Type B pancreatic cell (in vitro differentiated cells): ENCODE results near the gene HMCN2. TPM values are rescaled to one million over a fixed set of nuclear protein-coding genes. Genes with fewer than 3 reads are reported as not detected.

Experiments
- DNase-seq: peaks from one replicate; pipeline ENCODE4 v3.0.0; 2021; ENCODE audit warnings: mixed read lengths; ENCODE audit not compliant: unreplicated experiment; ENCODE audit errors: extremely low spot score
- H3K27ac Mint-ChIP-seq: 2 replicates; pipeline ENCODE4 v1.8.0; 2021; ENCODE audit warnings: mild to moderate bottlenecking, mixed read lengths
- H3K27me3 Mint-ChIP-seq: 2 replicates; pipeline ENCODE4 v1.8.0; 2021; ENCODE audit warnings: mixed read lengths
- H3K36me3 Mint-ChIP-seq: 2 replicates; pipeline ENCODE4 v1.8.0; 2021; ENCODE audit warnings: mixed read lengths
- H3K4me1 Mint-ChIP-seq: one replicate; pipeline ENCODE4 v1.8.0; 2021; ENCODE audit warnings: mixed read lengths; ENCODE audit not compliant: unreplicated experiment
- H3K4me3 Mint-ChIP-seq: 2 replicates; pipeline ENCODE4 v1.8.0; 2021; ENCODE audit warnings: mild to moderate bottlenecking, mixed read lengths
- H3K9me3 Mint-ChIP-seq: 2 replicates; pipeline ENCODE4 v1.8.0; 2021; ENCODE audit warnings: mixed read lengths
- CTCF ChIP-seq: fragments of 200-600 bp; sonication (generic); conservative IDR thresholded peaks from 2 replicates; pipeline ENCODE4 v1.5.0; 2021; ENCODE audit warnings: antibody characterized with exemption, mild to moderate bottlenecking
- total RNA-seq: library from RNA; stranded (reverse); gene quantifications from 2 replicates; pipeline ENCODE4 v1.2.1, GENCODE V29; 2021; ENCODE audit warnings: low replicate concordance

The HMCN2 gene
- total RNA-seq, 1 donor from 2014 or later = 0.12 TPM

DNA sequence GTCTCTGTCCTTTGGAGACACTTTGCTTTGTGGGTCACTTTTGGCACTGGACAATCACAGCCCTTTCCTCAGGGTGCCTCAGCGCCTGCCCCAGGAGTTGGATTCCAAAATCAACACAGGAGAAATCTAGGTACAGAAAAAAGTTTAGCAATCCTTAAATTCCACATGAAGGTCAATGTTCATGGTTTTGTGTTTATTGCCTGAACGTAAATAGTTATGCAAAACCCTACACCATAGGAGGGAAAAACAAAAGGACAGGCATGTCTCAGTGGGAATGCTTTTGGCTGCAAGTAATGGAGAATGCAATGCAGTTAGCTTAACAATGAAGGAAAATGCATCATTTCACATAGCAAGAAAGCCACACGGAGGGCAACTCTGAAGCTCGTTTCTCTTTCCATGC lies 6.5 kb upstream of the HMCN2 start:
- H3K4me1 Mint-ChIP-seq = no peaks in the 10 kb centered on the region
- no peak for DNase-seq
- no peak overlapping the region for H3K27ac Mint-ChIP-seq
- peaks cover 3% of the 10 kb centered on the region for H3K36me3 Mint-ChIP-seq
- no peak overlapping the region for H3K4me3 Mint-ChIP-seq
- H3K9me3 Mint-ChIP-seq = no peaks in the 10 kb centered on the region
- no peak for TF ChIP-seq CTCF
- peaks cover 50% of the 10 kb centered on the region for H3K27me3 Mint-ChIP-seq

DNA sequence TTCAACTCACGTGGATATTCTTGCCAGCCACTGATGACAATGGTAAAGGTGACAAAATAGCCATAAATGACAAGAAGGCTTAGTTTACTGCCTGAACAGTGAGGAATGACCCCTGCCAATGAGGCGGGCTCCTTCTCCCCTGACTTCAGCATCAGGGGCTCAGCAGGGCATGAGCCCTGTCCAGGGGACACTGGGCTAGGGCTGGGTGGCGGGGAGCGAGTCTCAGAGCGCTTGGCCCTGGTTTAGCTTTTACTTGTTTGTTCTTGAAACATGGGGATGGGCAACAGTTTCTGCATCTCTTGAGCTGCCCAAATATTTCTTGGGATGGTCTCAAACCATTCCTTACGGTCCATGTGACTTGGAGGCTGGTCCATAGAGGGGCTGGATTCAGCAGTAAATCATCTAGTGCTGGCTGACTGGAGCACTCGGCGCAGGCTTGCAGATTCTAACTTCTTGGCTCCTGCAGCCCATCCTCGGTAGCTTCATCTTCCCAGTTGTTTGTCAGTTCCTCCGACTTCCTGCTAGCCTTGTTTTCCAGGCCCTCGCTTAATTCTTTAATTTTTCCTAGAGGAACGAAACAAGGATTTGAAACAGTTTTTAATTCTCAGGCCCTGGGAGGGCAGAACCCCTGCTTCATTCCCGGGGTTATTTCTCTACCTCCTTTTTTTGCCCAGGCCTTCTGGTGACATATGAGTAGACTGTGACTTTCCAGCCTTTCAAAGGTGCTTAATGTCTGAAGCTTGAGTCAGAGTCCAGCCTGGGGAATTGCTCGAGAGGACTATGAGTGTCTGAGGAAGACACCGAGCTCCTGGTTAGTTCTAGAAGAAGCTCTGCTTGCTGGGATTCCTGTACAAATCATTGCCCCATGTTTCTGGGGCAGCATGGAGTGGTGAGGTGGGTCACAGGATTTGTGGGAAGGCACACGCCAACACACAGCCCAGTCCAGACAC lies 4.5 kb upstream of the HMCN2 start:
- H3K4me3 Mint-ChIP-seq = no peak overlapping the region
- no peaks in the 10 kb centered on the region for H3K9me3 Mint-ChIP-seq
- H3K36me3 Mint-ChIP-seq = peaks cover 3% of the 10 kb centered on the region
- H3K27ac Mint-ChIP-seq = no peak overlapping the region
- DNase-seq = no peak
- H3K27me3 Mint-ChIP-seq = peaks cover 65% of the 10 kb centered on the region
- TF ChIP-seq CTCF = no peak
- peaks cover under 1% of the 10 kb centered on the region for H3K4me1 Mint-ChIP-seq

- no peak for DNase-seq
- peaks cover 4% of the 10 kb centered on the region for H3K4me1 Mint-ChIP-seq
- peaks cover 3% of the 10 kb centered on the region for H3K36me3 Mint-ChIP-seq
- H3K4me3 Mint-ChIP-seq = no peak overlapping the region
- TF ChIP-seq CTCF = no peak
- H3K9me3 Mint-ChIP-seq = no peaks in the 10 kb centered on the region
- peaks cover 76% of the 10 kb centered on the region for H3K27me3 Mint-ChIP-seq
- H3K27ac Mint-ChIP-seq = no peak overlapping the region
Measured at GRCh38 chr9:130262061-130262745, 3.4 kb upstream of the HMCN2 start.

DNA sequence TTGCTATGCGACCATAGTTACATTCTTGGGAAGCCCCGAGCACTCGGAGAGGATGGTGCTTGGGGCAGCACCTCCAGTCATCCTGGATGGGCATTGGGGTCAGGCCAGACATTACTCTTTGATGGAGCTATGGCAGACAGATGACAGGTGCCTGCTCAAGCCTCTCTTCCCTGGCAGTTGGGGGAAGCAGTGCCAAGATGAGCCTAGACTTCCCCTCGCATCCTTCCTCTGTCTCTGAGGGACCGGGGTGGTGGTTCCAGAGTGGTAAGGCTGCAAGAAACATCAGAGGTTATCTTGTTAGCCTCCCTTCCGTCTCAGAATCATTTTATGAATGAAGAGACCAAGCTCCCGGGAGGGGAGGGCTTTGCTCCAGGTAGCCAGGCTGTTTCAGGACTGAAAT lies 2.8 kb upstream of the HMCN2 start:
- Mint-ChIP-seq H3K4me3 (no peak overlapping the region), H3K9me3 (no peaks in the 10 kb centered on the region), H3K36me3 (peaks cover 3% of the 10 kb centered on the region), H3K4me1 (peaks cover 4% of the 10 kb centered on the region), H3K27me3 (peaks cover 78% of the 10 kb centered on the region), H3K27ac (no peak overlapping the region)
- no peak for DNase-seq
- TF ChIP-seq CTCF = no peak

- Mint-ChIP-seq H3K4me3 (peak overlapping the region; percentile 69), H3K36me3 (peaks cover 3% of the 10 kb centered on the region)
- no peak for DNase-seq
Measured at GRCh38 chr9:130263601-130264413, 1.8 kb upstream of the HMCN2 start.

More at GRCh38 chr9:130263601-130264413, 1.8 kb upstream of the HMCN2 start:
- no peak overlapping the region for H3K27ac Mint-ChIP-seq
- peaks cover 87% of the 10 kb centered on the region for H3K27me3 Mint-ChIP-seq
- peaks cover 9% of the 10 kb centered on the region for H3K4me1 Mint-ChIP-seq
- TF ChIP-seq CTCF = no peak
- H3K9me3 Mint-ChIP-seq = no peaks in the 10 kb centered on the region
